HepG2 (cell line): ENCODE results near the gene E2F3. TPM values are rescaled to one million over a fixed set of nuclear protein-coding genes. Genes with fewer than 3 reads are reported as not detected.

Experiments used
- ATF7-NPFF ChIP-seq: sonication (generic); formaldehyde crosslinking; IDR thresholded peaks from 2 replicates; pipeline ENCODE4 v1.8.1; 2023; ENCODE audit warnings: mild to moderate bottlenecking, low read depth, missing genetic modification reagents, moderate library complexity
- ERF ChIP-seq: IDR thresholded peaks from 2 replicates; pipeline ENCODE4 v1.6.1; 2018; ENCODE audit warnings: missing biosample characterization, missing genetic modification reagents
- HMG20A ChIP-seq: IDR thresholded peaks from 2 replicates; pipeline ENCODE4 v1.6.1; 2016; ENCODE audit warnings: borderline replicate concordance
- KDM3A ChIP-seq: IDR thresholded peaks from 2 replicates; pipeline ENCODE4 v1.6.1; 2018; ENCODE audit warnings: low read depth, missing compliant biosample characterization
- KDM5B ChIP-seq: sonication (generic); formaldehyde crosslinking; IDR thresholded peaks from 2 replicates; pipeline ENCODE4 v1.4.0; 2020; ENCODE audit warnings: missing genetic modification reagents, mild to moderate bottlenecking, borderline replicate concordance
- MIER3 ChIP-seq: IDR thresholded peaks from 2 replicates; pipeline ENCODE4 v1.6.1; 2016; ENCODE audit warnings: missing compliant biosample characterization, borderline replicate concordance
- MTF1 ChIP-seq: sonication (generic); formaldehyde crosslinking; IDR thresholded peaks from 2 replicates; pipeline ENCODE4 v1.5.0; 2020; ENCODE audit warnings: missing genetic modification reagents
- NFYC ChIP-seq: IDR thresholded peaks from 2 replicates; pipeline ENCODE4 v1.6.1; 2016; ENCODE audit warnings: missing genetic modification reagents, missing compliant biosample characterization
- REL ChIP-seq: sonication (generic); formaldehyde crosslinking; conservative IDR thresholded peaks from 2 replicates; pipeline ENCODE4 v1.8.0; 2022; ENCODE audit warnings: mild to moderate bottlenecking, missing genetic modification reagents, moderate library complexity
- SCMH1 ChIP-seq: sonication (generic); formaldehyde crosslinking; IDR thresholded peaks from 2 replicates; pipeline ENCODE4 v1.9.0; 2021; ENCODE audit warnings: missing genetic modification reagents, mild to moderate bottlenecking, borderline replicate concordance
- SP5 ChIP-seq: IDR thresholded peaks from 2 replicates; pipeline ENCODE4 v1.6.1; 2016; ENCODE audit warnings: low read depth, borderline replicate concordance
- TBX3 ChIP-seq: fragments of 450-650 bp; IDR thresholded peaks from 2 replicates; pipeline ENCODE4 v1.6.1; 2017; ENCODE audit warnings: antibody characterized with exemption, mild to moderate bottlenecking, inconsistent platforms, borderline replicate concordance
- TEAD3 ChIP-seq: optimal IDR thresholded peaks from 2 replicates; pipeline ENCODE3; 2016; ENCODE audit warnings: borderline replicate concordance
- TFDP2 ChIP-seq: sonication (generic); formaldehyde crosslinking; IDR thresholded peaks from 2 replicates; pipeline ENCODE4 v1.4.0; 2020; ENCODE audit warnings: missing genetic modification reagents
- TFE3 ChIP-seq: IDR thresholded peaks from 2 replicates; pipeline ENCODE4 v1.6.1; 2016
- ZHX1 ChIP-seq: sonication (generic); formaldehyde crosslinking; IDR thresholded peaks from 2 replicates; pipeline ENCODE4 v1.8.1; 2022; ENCODE audit warnings: low read depth, mild to moderate bottlenecking, missing genetic modification reagents
- ZNF275 ChIP-seq: sonication (generic); formaldehyde crosslinking; IDR thresholded peaks from 2 replicates; pipeline ENCODE4 v1.8.0; 2022; ENCODE audit warnings: missing genetic modification reagents, mild to moderate bottlenecking, inconsistent platforms, borderline replicate concordance
- ZNF577 ChIP-seq: sonication (generic); formaldehyde crosslinking; IDR thresholded peaks from 2 replicates; pipeline ENCODE4 v1.4.0; 2020; ENCODE audit warnings: mild to moderate bottlenecking, low read depth, missing genetic modification reagents, borderline replicate concordance
- ZNF691 ChIP-seq: sonication (generic); formaldehyde crosslinking; IDR thresholded peaks from 2 replicates; pipeline ENCODE4 v1.4.0; 2020; ENCODE audit warnings: missing genetic modification reagents, low read depth, mild to moderate bottlenecking, borderline replicate concordance
- ZNF773 ChIP-seq: sonication (generic); formaldehyde crosslinking; IDR thresholded peaks from 2 replicates; pipeline ENCODE4 v1.4.0; 2020; ENCODE audit warnings: missing genetic modification reagents, borderline replicate concordance
- ZNF781 ChIP-seq: sonication (generic); formaldehyde crosslinking; IDR thresholded peaks from 2 replicates; pipeline ENCODE4 v1.5.1; 2020; ENCODE audit warnings: borderline replicate concordance, mild to moderate bottlenecking, missing genetic modification reagents; ENCODE audit errors: not compliant biosample characterization
- ZSCAN9 ChIP-seq: IDR thresholded peaks from 2 replicates; pipeline ENCODE4 v1.6.1; 2016; ENCODE audit warnings: borderline replicate concordance
- polyA plus RNA-seq, 8 experiments: library from polyadenylated mRNA; depleted of rRNA in 3 of 8; stranded (reverse) in 7 of 8; unstranded in 1 of 8; fragments of >200 nt; fragmentation: Illumina TruSeq in 4 of 8; extraction: Trizol in 4 of 8; gene quantifications; 2 replicates each; pipeline versions ENCODE4 v1.2.1 to v1.2.3, GENCODE V29; 2011 to 2016; ENCODE audit warnings: low read depth in 4 of 8, missing spikeins in 1 of 8, mixed read lengths in 1 of 8; ENCODE audit not compliant: insufficient read depth in 1 of 8
- total RNA-seq, 5 experiments: library from RNA; depleted of rRNA; stranded (reverse); fragments of >200 nt; fragmentation: Illumina TruSeq; extraction: Trizol; gene quantifications; 2 replicates each; pipeline ENCODE4 v1.2.3, GENCODE V29; 2016; ENCODE audit warnings: low read depth in 1 of 5

E2F3 gene
- total and polyA plus RNA-seq, 2 of the 13 experiments (the other 11 are each of a cell fraction or from before 2014, with no cell fraction given): 8.5 to 12.7 TPM

GRCh38 chr6:20403070-20403765 is 1.5 kb downstream of the E2F3 start (continued):
- TF ChIP-seq SP5 (CRISPR knock-in tag) (peak; percentile 96), ERF (peak; percentile 74; the same call in 1 of the 2 replicates), TBX3 (no peak), MIER3 (no peak), ZNF773 (CRISPR knock-in tag) (0 out of 2 replicates have a peak, but pooled peaks have one; percentile 43), ZNF781 (CRISPR knock-in tag) (no peak), ATF7-NPFF (peak; percentile 74; the same call in 1 of the 2 replicates), ZSCAN9 (peak; percentile 35; the same call in 1 of the 2 replicates), NFYC (CRISPR knock-in tag) (peak; percentile 67), KDM5B (CRISPR knock-in tag) (peak; percentile 49; the same call in 1 of the 2 replicates), TEAD3 (peak; percentile 49), ZNF691 (CRISPR knock-in tag) (peak; percentile 33; the same call in 1 of the 2 replicates), HMG20A (CRISPR knock-in tag) (no peak), MTF1 (CRISPR knock-in tag) (no peak), ZNF275 (CRISPR knock-in tag) (peak; percentile 78; the same call in 1 of the 2 replicates), ZNF577 (CRISPR knock-in tag) (no peak), SCMH1 (CRISPR knock-in tag) (no peak), ZHX1 (CRISPR knock-in tag) (peak; percentile 77; the same call in 1 of the 2 replicates), TFE3 (CRISPR knock-in tag) (peak; percentile 42; the same call in 1 of the 2 replicates), REL (CRISPR knock-in tag) (peak; percentile 88; the same call in 1 of the 2 replicates), KDM3A (peak; percentile 62), TFDP2 (CRISPR knock-in tag) (peak; percentile 89)
